IMR-90 (cell line): ENCODE data around the gene HRH3.

Experiments
- BHLHE40 ChIP-seq: fragments of 150-350 bp; IDR thresholded peaks from 2 replicates; pipeline ENCODE4 v1.6.1; 2016; ENCODE audit warnings: mild to moderate bottlenecking, low read depth, low read length
- CEBPB ChIP-seq: IDR thresholded peaks from 2 replicates; pipeline ENCODE4 v1.6.1; 2012; ENCODE audit warnings: low read depth, low read length, improper control_type of control experiment
- MAFK ChIP-seq: IDR thresholded peaks from 2 replicates; pipeline ENCODE4 v1.6.1; 2012; ENCODE audit warnings: low read depth, low read length, improper control_type of control experiment
- MAZ ChIP-seq: IDR thresholded peaks from 2 replicates; pipeline ENCODE4 v1.6.1; 2012; ENCODE audit warnings: low read depth, mild to moderate bottlenecking, low read length, improper control_type of control experiment, moderate library complexity, borderline replicate concordance
- MXI1 ChIP-seq: IDR thresholded peaks from 2 replicates; pipeline ENCODE4 v1.6.1; 2012; ENCODE audit warnings: low read depth, mild to moderate bottlenecking, low read length, moderate library complexity, borderline replicate concordance
- NFE2L2 ChIP-seq: fragments of 150-350 bp; IDR thresholded peaks from 2 replicates; pipeline ENCODE4 v1.6.1; 2016; ENCODE audit warnings: low read depth, mild to moderate bottlenecking, low read length
- POLR2A ChIP-seq: IDR thresholded peaks from 2 replicates; pipeline ENCODE4 v1.6.1; 2012; ENCODE audit warnings: mild to moderate bottlenecking, low read depth, low read length
- RAD21 ChIP-seq: IDR thresholded peaks from 2 replicates; pipeline ENCODE4 v1.6.1; 2012; ENCODE audit warnings: low read length, improper control_type of control experiment
- RCOR1 ChIP-seq: IDR thresholded peaks from 2 replicates; pipeline ENCODE4 v1.6.1; 2012; ENCODE audit warnings: mild to moderate bottlenecking, low read length, improper control_type of control experiment; ENCODE audit not compliant: insufficient replicate concordance
- RFX5 ChIP-seq: IDR thresholded peaks from 2 replicates; pipeline ENCODE4 v1.8.0; 2012; ENCODE audit warnings: low read depth, mild to moderate bottlenecking, low read length, moderate library complexity
- SMC3 ChIP-seq: fragments of 150-350 bp; IDR thresholded peaks from 2 replicates; pipeline ENCODE4 v1.6.1; 2016; ENCODE audit warnings: low read depth, mild to moderate bottlenecking, antibody characterized with exemption, low read length, moderate library complexity
- TF ChIP-seq, protein P1 (sequence below): conservative IDR thresholded peaks from 2 replicates; pipeline ENCODE4 v1.5.1; 2012; ENCODE audit warnings: mild to moderate bottlenecking, low read depth, low read length, improper control_type of control experiment
- TF ChIP-seq, protein P2 (sequence below): fragments of 150-350 bp; IDR thresholded peaks from 2 replicates; pipeline ENCODE4 v1.6.1; 2017; ENCODE audit warnings: mild to moderate bottlenecking, antibody characterized with exemption, low read length, low read depth
- TF ChIP-seq, protein P3 (sequence below): fragments of 150-350 bp; IDR thresholded peaks from 2 replicates; pipeline ENCODE4 v1.6.1; 2016; ENCODE audit warnings: low read depth, mild to moderate bottlenecking, low read length, moderate library complexity, borderline replicate concordance

DNA sequence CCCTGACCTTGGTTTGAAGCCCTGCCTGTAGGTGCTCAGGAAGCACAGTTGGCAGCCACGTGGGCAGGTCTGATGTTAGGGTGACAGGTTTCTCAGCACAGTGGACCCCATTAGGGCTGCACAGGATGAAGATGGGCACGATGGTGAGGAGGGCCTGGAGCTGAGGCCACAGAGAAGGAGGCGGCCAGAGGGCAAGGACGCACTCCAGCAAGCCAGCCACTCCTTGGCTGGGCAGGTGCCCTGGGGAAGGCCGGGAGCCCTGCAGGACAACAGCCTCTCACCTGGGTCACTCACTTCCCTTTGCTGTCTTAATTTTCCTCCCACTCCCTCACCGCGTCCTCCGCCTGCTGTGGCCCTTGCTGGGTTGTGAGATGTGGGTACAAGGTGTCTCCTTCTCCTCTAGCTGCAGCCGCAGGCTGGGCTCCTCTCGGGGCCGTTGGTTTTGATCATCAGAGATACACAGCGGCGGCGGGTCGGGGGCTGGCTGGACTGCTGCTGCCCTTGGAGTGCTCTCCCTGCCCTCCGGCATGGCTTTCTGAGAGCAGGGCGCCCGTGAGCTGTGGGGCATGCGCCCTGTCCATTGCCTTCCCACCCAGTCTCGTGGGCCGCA is 23.9 kb upstream of the HRH3 start:
- TF ChIP-seq, protein P1, sequence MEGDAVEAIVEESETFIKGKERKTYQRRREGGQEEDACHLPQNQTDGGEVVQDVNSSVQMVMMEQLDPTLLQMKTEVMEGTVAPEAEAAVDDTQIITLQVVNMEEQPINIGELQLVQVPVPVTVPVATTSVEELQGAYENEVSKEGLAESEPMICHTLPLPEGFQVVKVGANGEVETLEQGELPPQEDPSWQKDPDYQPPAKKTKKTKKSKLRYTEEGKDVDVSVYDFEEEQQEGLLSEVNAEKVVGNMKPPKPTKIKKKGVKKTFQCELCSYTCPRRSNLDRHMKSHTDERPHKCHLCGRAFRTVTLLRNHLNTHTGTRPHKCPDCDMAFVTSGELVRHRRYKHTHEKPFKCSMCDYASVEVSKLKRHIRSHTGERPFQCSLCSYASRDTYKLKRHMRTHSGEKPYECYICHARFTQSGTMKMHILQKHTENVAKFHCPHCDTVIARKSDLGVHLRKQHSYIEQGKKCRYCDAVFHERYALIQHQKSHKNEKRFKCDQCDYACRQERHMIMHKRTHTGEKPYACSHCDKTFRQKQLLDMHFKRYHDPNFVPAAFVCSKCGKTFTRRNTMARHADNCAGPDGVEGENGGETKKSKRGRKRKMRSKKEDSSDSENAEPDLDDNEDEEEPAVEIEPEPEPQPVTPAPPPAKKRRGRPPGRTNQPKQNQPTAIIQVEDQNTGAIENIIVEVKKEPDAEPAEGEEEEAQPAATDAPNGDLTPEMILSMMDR = no peak
- no peak for TF ChIP-seq RFX5
- no peak for TF ChIP-seq RAD21
- TF ChIP-seq MAFK = no peak
- no peak for TF ChIP-seq BHLHE40
- no peak for TF ChIP-seq POLR2A
- TF ChIP-seq NFE2L2 = no peak
- TF ChIP-seq, protein P2, sequence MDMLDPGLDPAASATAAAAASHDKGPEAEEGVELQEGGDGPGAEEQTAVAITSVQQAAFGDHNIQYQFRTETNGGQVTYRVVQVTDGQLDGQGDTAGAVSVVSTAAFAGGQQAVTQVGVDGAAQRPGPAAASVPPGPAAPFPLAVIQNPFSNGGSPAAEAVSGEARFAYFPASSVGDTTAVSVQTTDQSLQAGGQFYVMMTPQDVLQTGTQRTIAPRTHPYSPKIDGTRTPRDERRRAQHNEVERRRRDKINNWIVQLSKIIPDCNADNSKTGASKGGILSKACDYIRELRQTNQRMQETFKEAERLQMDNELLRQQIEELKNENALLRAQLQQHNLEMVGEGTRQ = no peak
- no peak for TF ChIP-seq SMC3
- TF ChIP-seq MAZ = no peak
- TF ChIP-seq MXI1 = no peak
- TF ChIP-seq, protein P3, sequence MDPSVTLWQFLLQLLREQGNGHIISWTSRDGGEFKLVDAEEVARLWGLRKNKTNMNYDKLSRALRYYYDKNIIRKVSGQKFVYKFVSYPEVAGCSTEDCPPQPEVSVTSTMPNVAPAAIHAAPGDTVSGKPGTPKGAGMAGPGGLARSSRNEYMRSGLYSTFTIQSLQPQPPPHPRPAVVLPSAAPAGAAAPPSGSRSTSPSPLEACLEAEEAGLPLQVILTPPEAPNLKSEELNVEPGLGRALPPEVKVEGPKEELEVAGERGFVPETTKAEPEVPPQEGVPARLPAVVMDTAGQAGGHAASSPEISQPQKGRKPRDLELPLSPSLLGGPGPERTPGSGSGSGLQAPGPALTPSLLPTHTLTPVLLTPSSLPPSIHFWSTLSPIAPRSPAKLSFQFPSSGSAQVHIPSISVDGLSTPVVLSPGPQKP = no peak
- TF ChIP-seq RCOR1 = no peak
- no peak for TF ChIP-seq CEBPB
